Measurements from ENCODE around the gene SERPINB8. TPM values are rescaled to one million over a fixed set of nuclear protein-coding genes. Genes with fewer than 3 reads are reported as not detected.
A peak's percentile ranks its signal among the peaks of the same experiment; 100 is the strongest.
"Not testable (repeated sequence)": the region's sequence is repeated elsewhere in the genome, so short reads cannot be mapped to it uniquely, and the experiment has no call there.

The SERPINB8 gene
- polyA plus RNA-seq, 4 donors, result 6.7 to 15.7 (median 12.3) TPM

DNA sequence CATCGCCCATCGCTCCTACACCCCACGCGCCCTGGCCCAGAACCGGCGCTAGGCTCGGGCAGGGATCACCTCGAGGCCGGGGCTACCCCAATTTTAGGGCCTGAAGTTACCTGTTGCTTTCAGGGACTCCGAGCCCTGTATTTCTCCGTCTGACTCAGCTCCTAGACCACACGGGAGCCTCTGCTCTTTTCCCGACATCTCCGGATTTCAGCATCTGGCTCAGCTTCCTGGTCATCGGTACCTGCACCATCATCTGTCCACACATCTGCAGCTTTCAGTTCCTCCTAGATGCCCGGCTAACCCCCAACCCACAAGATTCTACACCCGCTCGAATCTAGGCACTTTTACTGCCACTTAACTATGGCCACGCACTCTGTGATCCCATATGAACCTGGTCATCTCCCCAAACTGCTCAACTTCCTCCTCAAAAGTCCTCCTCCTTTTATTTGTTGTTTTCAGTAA lies 32.9 kb upstream of the SERPINB8 start:
- 35 to 44% (median 36%) methylated on average over 19 of the region's 19 CpGs for WGBS, 3 donors
- no peaks in the 10 kb centered on the region for H3K36me3 ChIP-seq (ENCODE audit: control insufficient read depth in 3 of 3, insufficient read depth in 2 of 3, low read depth in 1 of 3, low read length in 3 of 3)
- no peak for FAIRE-seq

DNA sequence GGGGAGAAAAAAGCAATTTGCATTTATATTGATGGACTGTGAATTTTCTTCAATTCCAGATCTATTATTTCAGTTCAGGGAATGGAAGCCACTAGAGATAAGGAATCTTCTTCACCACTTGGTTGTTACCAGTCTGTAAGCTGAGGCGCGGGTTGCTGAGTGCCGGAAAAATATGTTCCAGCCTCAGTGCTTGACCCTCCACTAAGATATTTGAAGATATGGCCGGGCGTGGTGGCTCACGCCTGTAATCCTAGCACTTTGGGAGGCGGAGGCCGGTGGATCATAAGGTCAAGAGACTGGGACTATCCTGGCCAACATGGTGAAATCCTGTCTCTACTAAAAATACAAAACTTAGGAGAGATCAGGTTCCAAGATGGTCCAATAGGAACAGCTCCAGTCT lies 29.9 kb upstream of the SERPINB8 start:
- FAIRE-seq (no peak), DNase-seq (no peak)
- WGBS, 3 donors, result 81 to 93% (median 81%) methylated on average over 8 of the region's 8 CpGs
- no peaks in the 10 kb centered on the region for H3K36me3 ChIP-seq (ENCODE audit: control insufficient read depth in 3 of 3, insufficient read depth in 2 of 3, low read depth in 1 of 3, low read length in 3 of 3)
- peaks cover 0 to 7% (median 0%) of the 10 kb centered on the region in 3 donors for H3K4me1 ChIP-seq (ENCODE audit: control insufficient read depth in 3 of 3, insufficient read depth in 2 of 3, low read depth in 1 of 3, low read length in 2 of 3)
- H3K27ac ChIP-seq (ENCODE audit: low read depth in 1 of 3, low read length in 2 of 3), result no peak overlapping the region
- H3K4me3 ChIP-seq (ENCODE audit: low read depth in 1 of 3, low read length in 3 of 3), result no peak overlapping the region
- peaks cover 0 to 35% (median 6%) of the 10 kb centered on the region in 3 donors for H3K27me3 ChIP-seq (ENCODE audit: control insufficient read depth in 3 of 3, insufficient read depth in 3 of 3, low read length in 3 of 3)
- no peaks in the 10 kb centered on the region for H3K9me3 ChIP-seq (ENCODE audit: control insufficient read depth in 2 of 2, insufficient read depth in 1 of 2, low read depth in 1 of 2, low read length in 1 of 2)

More for the DNA sequence above, 32.9 kb upstream of the SERPINB8 start:
- H3K4me3 ChIP-seq (ENCODE audit: low read depth in 1 of 3, low read length in 3 of 3), result peak overlapping the region in 1 of 3 donors; percentile 42
- no peak overlapping the region for H3K27ac ChIP-seq (ENCODE audit: low read depth in 1 of 3, low read length in 2 of 3)
- peaks cover 0 to 7% (median 0%) of the 10 kb centered on the region in 3 donors for H3K4me1 ChIP-seq (ENCODE audit: control insufficient read depth in 3 of 3, insufficient read depth in 2 of 3, low read depth in 1 of 3, low read length in 2 of 3)
- DNase-seq, result no peak
- H3K9me3 ChIP-seq (ENCODE audit: control insufficient read depth in 2 of 2, insufficient read depth in 1 of 2, low read depth in 1 of 2, low read length in 1 of 2), result no peaks in the 10 kb centered on the region
- H3K27me3 ChIP-seq (ENCODE audit: control insufficient read depth in 3 of 3, insufficient read depth in 3 of 3, low read length in 3 of 3), result peaks cover 0 to 29% (median 6%) of the 10 kb centered on the region in 3 donors

DNA sequence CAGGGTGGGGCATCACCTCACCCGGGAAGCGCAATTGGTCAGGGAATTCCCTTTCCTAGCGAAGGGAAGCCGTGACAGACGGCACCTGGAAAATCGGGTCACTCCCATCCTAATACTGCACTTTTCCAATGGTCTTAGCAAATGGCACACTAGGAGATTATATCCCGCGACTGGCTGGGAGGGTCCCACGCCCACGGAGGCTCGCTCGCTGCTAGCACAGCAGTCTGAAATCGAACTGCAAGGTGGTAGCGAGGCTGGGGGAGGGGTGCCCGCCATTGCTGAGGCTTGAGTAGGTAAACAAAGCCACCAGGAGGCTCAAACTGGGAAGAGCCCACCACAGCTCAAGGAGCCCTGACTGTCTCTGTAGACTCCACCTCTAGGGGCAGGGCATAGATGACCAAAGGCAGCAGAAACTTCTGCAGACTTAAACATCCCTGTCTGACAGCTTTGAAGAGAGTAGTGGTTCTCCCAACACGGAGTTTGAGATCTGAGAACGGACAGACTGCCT lies 29.3 kb upstream of the SERPINB8 start:
- not testable (repeated sequence) for H3K27ac ChIP-seq (ENCODE audit: low read depth in 1 of 3, low read length in 2 of 3); H3K4me1 ChIP-seq (ENCODE audit: control insufficient read depth in 3 of 3, insufficient read depth in 2 of 3, low read depth in 1 of 3, low read length in 2 of 3); H3K36me3 ChIP-seq (ENCODE audit: control insufficient read depth in 3 of 3, insufficient read depth in 2 of 3, low read depth in 1 of 3, low read length in 3 of 3); H3K9me3 ChIP-seq (ENCODE audit: control insufficient read depth in 2 of 2, insufficient read depth in 1 of 2, low read depth in 1 of 2, low read length in 1 of 2); FAIRE-seq; H3K4me3 ChIP-seq (ENCODE audit: low read depth in 1 of 3, low read length in 3 of 3); DNase-seq
- 77 to 78% (median 77%) methylated on average over 17 of the region's 17 CpGs for WGBS, 3 donors
- H3K27me3 ChIP-seq (ENCODE audit: control insufficient read depth in 3 of 3, insufficient read depth in 3 of 3, low read length in 3 of 3), result peaks cover 0 to 35% (median 6%) of the 10 kb centered on the region in 3 donors

DNA sequence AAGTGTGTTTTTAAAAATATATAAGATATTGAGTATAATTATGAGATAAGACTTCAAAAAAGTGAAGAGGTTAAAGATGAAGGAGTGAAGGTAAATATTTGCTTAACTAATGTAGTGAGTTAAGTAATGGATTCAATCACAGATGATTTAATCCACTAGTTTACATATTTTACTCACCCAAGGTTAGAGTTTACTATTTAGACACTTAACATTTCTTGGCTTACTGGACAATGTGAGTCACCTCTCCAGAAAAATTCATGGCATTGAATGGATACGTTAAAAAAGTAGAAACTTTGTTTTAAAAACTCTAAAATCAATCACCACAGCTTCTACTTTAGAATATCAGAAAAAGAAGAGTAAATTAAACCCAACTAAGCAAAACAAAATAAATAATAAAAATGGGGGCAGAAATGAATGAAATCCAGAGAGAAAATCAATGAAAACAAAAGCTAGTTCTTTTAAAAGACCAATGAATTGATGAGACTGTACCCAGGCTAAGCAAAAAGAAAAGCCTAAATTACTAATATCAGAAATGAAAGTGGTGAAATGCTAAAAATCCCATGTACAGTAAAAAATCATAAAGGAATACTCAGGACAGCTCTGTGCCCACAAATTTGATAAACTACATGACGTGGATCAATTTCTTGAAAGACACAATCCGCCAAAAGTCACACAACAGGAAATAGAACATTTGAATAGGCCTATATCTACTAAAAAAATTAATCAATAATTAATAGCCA lies 22.7 kb upstream of the SERPINB8 start:
- Histone ChIP-seq H3K4me3 (ENCODE audit: low read depth in 1 of 3, low read length in 3 of 3) (no peak overlapping the region), H3K9me3 (ENCODE audit: control insufficient read depth in 2 of 2, insufficient read depth in 1 of 2, low read depth in 1 of 2, low read length in 1 of 2) (no peaks in the 10 kb centered on the region), H3K27me3 (ENCODE audit: control insufficient read depth in 3 of 3, insufficient read depth in 3 of 3, low read length in 3 of 3) (peaks cover 0 to 11% (median 0%) of the 10 kb centered on the region in 3 donors), H3K4me1 (ENCODE audit: control insufficient read depth in 3 of 3, insufficient read depth in 2 of 3, low read depth in 1 of 3, low read length in 2 of 3) (no peaks in the 10 kb centered on the region), H3K36me3 (ENCODE audit: control insufficient read depth in 3 of 3, insufficient read depth in 2 of 3, low read depth in 1 of 3, low read length in 3 of 3) (no peaks in the 10 kb centered on the region), H3K27ac (ENCODE audit: low read depth in 1 of 3, low read length in 2 of 3) (no peak overlapping the region)
- no peak for FAIRE-seq
- WGBS, 3 donors, result 68 to 77% (median 76%) methylated on average over 3 of the region's 3 CpGs
- DNase-seq, result no peak

DNA sequence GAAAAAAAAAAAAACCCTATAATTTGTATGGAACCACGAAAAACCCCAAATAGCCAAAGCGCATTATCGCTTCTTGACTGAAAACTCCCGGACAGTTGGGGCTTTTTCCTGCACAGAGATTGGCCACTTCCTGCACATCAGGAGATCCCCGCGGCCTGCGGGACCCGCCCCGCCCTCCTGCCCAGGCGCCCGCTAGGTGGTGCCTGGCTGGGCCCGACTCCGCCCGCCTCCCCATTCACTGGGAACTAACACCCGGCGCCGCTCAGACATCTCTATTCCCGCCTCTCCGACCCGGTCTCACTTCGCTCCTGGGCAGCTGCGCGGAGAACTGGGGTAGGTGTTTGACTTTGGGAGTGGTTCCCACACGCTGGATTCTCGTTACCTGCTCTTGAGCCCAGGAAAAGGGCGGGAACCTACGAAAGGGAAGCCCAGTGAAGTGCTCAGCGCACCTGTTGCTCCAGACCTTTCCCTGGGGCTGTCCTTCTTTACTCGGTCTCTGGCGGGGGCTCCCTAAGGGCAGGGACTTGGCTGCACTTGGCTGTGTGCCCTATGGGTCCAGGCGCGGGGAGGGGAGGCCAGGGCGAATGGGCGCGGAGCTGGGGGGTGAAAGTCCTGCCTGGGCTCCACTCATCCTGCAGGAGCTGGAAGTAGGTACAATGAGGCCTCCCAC lies 20.7 kb upstream of the SERPINB8 start, which contains the start of gene HMSD:
Gene HMSD, plus strand, starts transcription at position 234 of the 670 bp plus-strand sequence. CDS start 4,155 bp downstream, outside the sequence.
- Histone ChIP-seq H3K27me3 (ENCODE audit: control insufficient read depth in 3 of 3, insufficient read depth in 3 of 3, low read length in 3 of 3) (peaks cover 0 to 6% (median 0%) of the 10 kb centered on the region in 3 donors), H3K4me1 (ENCODE audit: control insufficient read depth in 3 of 3, insufficient read depth in 2 of 3, low read depth in 1 of 3, low read length in 2 of 3) (no peaks in the 10 kb centered on the region), H3K27ac (ENCODE audit: low read depth in 1 of 3, low read length in 2 of 3) (no peak within 1 kb of the TSS), H3K9me3 (ENCODE audit: control insufficient read depth in 2 of 2, insufficient read depth in 1 of 2, low read depth in 1 of 2, low read length in 1 of 2) (no peaks in the 10 kb centered on the region), H3K36me3 (ENCODE audit: control insufficient read depth in 3 of 3, insufficient read depth in 2 of 3, low read depth in 1 of 3, low read length in 3 of 3) (no peaks in the 10 kb centered on the region), H3K4me3 (ENCODE audit: low read depth in 1 of 3, low read length in 3 of 3) (peak within 1 kb of the TSS in 1 of 3 donors; percentile 15)
- WGBS, 3 donors, result 3 to 11% (median 9%) methylated on average over 35 of the region's 35 CpGs
- peak; percentile 46 to 47 for DNase-seq
- FAIRE-seq, result no peak

DNA sequence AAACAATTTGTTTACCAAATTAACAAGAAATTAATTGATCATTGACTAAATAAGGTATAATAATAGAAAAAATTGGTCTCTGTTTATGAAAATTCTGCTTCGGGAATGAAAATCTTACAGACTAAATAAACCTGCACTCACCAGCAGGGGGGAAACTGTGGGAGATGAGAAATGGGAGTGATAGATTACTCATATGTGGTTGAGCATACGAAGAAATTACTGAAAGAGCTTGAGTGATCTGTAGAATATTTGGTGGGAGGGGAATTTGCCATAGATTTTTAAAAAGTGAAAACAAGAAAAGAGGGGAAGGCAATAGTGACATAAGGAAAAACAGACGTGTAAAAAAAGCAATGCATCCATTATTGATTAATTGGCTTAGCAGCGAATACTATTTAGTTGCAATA lies 18.6 kb upstream of the SERPINB8 start:
- peaks cover 0 to 9% (median 2%) of the 10 kb centered on the region in 3 donors for H3K27me3 ChIP-seq (ENCODE audit: control insufficient read depth in 3 of 3, insufficient read depth in 3 of 3, low read length in 3 of 3)
- H3K4me3 ChIP-seq (ENCODE audit: low read depth in 1 of 3, low read length in 3 of 3), result no peak overlapping the region
- no peaks in the 10 kb centered on the region for H3K9me3 ChIP-seq (ENCODE audit: control insufficient read depth in 2 of 2, insufficient read depth in 1 of 2, low read depth in 1 of 2, low read length in 1 of 2)
- 53 to 65% (median 59%) methylated on average over 4 of the region's 4 CpGs for WGBS, 3 donors
- FAIRE-seq (no peak), DNase-seq (no peak)
- H3K4me1 ChIP-seq (ENCODE audit: control insufficient read depth in 3 of 3, insufficient read depth in 2 of 3, low read depth in 1 of 3, low read length in 2 of 3), result no peaks in the 10 kb centered on the region
- H3K36me3 ChIP-seq (ENCODE audit: control insufficient read depth in 3 of 3, insufficient read depth in 2 of 3, low read depth in 1 of 3, low read length in 3 of 3), result no peaks in the 10 kb centered on the region
- H3K27ac ChIP-seq (ENCODE audit: low read depth in 1 of 3, low read length in 2 of 3), result no peak overlapping the region

DNA sequence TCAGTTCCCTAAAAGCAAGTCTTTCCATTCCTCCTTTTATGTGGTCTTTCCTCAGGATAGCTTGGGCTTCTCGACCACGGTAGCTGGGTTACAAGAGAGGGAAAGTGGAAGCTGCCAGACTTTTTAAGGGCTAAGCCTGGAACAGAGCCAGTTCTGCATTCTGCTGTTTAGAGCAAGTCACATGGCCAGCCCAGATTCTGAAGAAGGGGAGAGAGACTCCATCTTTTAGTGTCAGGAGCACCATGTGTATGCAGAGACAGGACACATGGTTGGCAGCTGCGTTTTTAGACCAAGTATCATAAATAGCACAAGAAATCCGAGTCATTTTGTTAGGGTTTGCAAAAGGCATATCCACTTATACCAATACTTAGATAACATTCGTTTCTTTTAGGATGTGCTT lies 16.1 kb upstream of the SERPINB8 start:
- Histone ChIP-seq H3K36me3 (ENCODE audit: control insufficient read depth in 3 of 3, insufficient read depth in 2 of 3, low read depth in 1 of 3, low read length in 3 of 3) (no peaks in the 10 kb centered on the region), H3K27ac (ENCODE audit: low read depth in 1 of 3, low read length in 2 of 3) (no peak overlapping the region), H3K27me3 (ENCODE audit: control insufficient read depth in 3 of 3, insufficient read depth in 3 of 3, low read length in 3 of 3) (peaks cover 0 to 9% (median 2%) of the 10 kb centered on the region in 3 donors), H3K9me3 (ENCODE audit: control insufficient read depth in 2 of 2, insufficient read depth in 1 of 2, low read depth in 1 of 2, low read length in 1 of 2) (no peaks in the 10 kb centered on the region), H3K4me3 (ENCODE audit: low read depth in 1 of 3, low read length in 3 of 3) (no peak overlapping the region), H3K4me1 (ENCODE audit: control insufficient read depth in 3 of 3, insufficient read depth in 2 of 3, low read depth in 1 of 3, low read length in 2 of 3) (no peaks in the 10 kb centered on the region)
- DNase-seq, result no peak
- FAIRE-seq, result no peak
- WGBS, 3 donors, result 58 to 72% (median 61%) methylated on average over 5 of the region's 5 CpGs

DNA sequence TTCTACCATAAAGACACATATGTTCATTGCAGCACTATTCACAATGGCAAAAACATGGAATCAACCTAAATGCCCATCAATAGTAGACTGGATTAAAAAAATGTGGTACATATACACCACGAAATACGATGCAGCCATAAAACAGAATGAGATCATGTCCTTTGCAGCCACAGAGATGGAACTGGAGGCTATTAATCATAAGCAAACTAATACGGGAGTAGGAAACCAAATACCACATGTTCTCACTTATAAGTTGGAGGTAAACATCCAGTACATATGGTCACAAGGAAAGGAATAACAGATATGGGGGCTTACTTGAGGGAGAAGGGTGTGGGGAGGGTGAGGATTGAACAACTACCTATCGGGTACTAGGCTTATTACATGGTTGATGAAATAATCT lies 13.1 kb upstream of the SERPINB8 start:
- 37 to 57% (median 39%) methylated on average over 4 of the region's 4 CpGs for whole genome bisulfite sequencing, 3 donors
- Histone ChIP-seq H3K4me1 (ENCODE audit: control insufficient read depth in 3 of 3, insufficient read depth in 2 of 3, low read depth in 1 of 3, low read length in 2 of 3) (no peaks in the 10 kb centered on the region), H3K36me3 (ENCODE audit: control insufficient read depth in 3 of 3, insufficient read depth in 2 of 3, low read depth in 1 of 3, low read length in 3 of 3) (no peaks in the 10 kb centered on the region), H3K4me3 (ENCODE audit: low read depth in 1 of 3, low read length in 3 of 3) (no peak overlapping the region), H3K9me3 (ENCODE audit: control insufficient read depth in 2 of 2, insufficient read depth in 1 of 2, low read depth in 1 of 2, low read length in 1 of 2) (no peaks in the 10 kb centered on the region), H3K27ac (ENCODE audit: low read depth in 1 of 3, low read length in 2 of 3) (no peak overlapping the region), H3K27me3 (ENCODE audit: control insufficient read depth in 3 of 3, insufficient read depth in 3 of 3, low read length in 3 of 3) (peaks cover 0 to 7% (median 2%) of the 10 kb centered on the region in 3 donors)
- no peak for DNase-seq
- FAIRE-seq, result no peak
